Calu3 (cell line): ENCODE measurements around the gene LIMCH1. TPM values are rescaled to one million over a fixed set of nuclear protein-coding genes. Genes with fewer than 3 reads are reported as not detected.
A peak's percentile ranks its signal among the peaks of the same experiment; 100 is the strongest.

ENCODE experiments used
- BruUV-seq: library from RNA; stranded (reverse); fragments of 400-500 nt; replicated peaks from 2 replicates; lab custom pipeline; 2021; lab: Mats Ljungman, UMichigan
- CTCF ChIA-PET: fragments of 300-600 bp; sonication (Branson Sonifier 250); formaldehyde crosslinking; loops from one replicate; lab custom pipeline; 2022; ENCODE audit warnings: antibody characterized with exemption; lab: Charles Lee
- DNase-seq: peaks from one replicate; pipeline ENCODE4 v3.0.0; 2022
- H3K27ac Mint-ChIP-seq: one replicate; pipeline ENCODE4 v1.8.0; 2022; ENCODE audit warnings: mixed read lengths; ENCODE audit not compliant: unreplicated experiment
- H3K27me3 Mint-ChIP-seq: one replicate; pipeline ENCODE4 v1.8.0; 2022; ENCODE audit warnings: mixed read lengths; ENCODE audit not compliant: unreplicated experiment
- H3K36me3 Mint-ChIP-seq: one replicate; pipeline ENCODE4 v1.8.0; 2022; ENCODE audit warnings: mild to moderate bottlenecking, moderate library complexity, mixed read lengths; ENCODE audit not compliant: insufficient read depth, unreplicated experiment
- H3K4me1 Mint-ChIP-seq: one replicate; pipeline ENCODE4 v1.8.0; 2022; ENCODE audit warnings: mild to moderate bottlenecking, low read depth, mixed read lengths; ENCODE audit not compliant: unreplicated experiment
- H3K4me3 Mint-ChIP-seq: one replicate; pipeline ENCODE4 v1.8.0; 2022; ENCODE audit warnings: mild to moderate bottlenecking, low read depth, moderate library complexity, mixed read lengths; ENCODE audit not compliant: unreplicated experiment
- H3K9me3 Mint-ChIP-seq: one replicate; pipeline ENCODE4 v1.8.0; 2022; ENCODE audit warnings: low read depth, mixed read lengths; ENCODE audit not compliant: unreplicated experiment
- intact Hi-C: fragments of 100-400 bp; cut with micrococcal nuclease; formaldehyde crosslinking; loops from one replicate; pipeline ENCODE4 v1.10.0; 2022; ENCODE audit not compliant: unreplicated experiment
- total RNA-seq: library from RNA; stranded (reverse); gene quantifications from 2 replicates; pipeline ENCODE4 v1.2.3, GENCODE V29; 2022
- TF ChIP-seq, protein P1 (sequence below): fragments of 200-600 bp; IDR thresholded peaks from one replicate; pipeline ENCODE4 v1.8.0; 2022; ENCODE audit warnings: antibody characterized with exemption; ENCODE audit not compliant: unreplicated experiment

The LIMCH1 gene
- total RNA-seq, 1 experiment from 2014 or later, result 78.7 TPM

DNA sequence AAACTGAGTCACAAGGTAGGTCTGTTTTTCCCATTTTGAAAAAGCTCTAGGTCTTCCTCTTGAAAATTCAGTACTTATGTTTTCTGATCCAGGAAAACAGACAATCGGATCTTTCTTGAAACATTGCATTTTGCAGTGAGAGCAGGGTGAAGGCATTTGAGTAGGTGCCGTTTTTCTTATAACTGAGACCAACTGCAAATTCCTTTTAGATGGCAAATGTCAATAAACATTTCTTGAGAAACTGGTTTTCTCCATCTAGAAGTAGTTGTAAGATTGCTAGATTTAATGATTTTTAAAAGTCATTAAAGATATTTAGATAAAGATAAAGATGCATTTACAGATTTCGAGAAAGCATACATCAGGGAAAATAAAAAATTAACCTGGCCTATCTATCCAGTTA is 118.1 kb downstream of the LIMCH1 start:
- Mint-ChIP-seq H3K27ac (peak overlapping the region; percentile 68), H3K4me1 (peaks cover 34% of the 10 kb centered on the region), H3K9me3 (no peaks in the 10 kb centered on the region), H3K27me3 (no peaks in the 10 kb centered on the region), H3K36me3 (peaks cover 10% of the 10 kb centered on the region), H3K4me3 (no peak overlapping the region)
- DNase-seq, result no peak
- TF ChIP-seq, protein P1, sequence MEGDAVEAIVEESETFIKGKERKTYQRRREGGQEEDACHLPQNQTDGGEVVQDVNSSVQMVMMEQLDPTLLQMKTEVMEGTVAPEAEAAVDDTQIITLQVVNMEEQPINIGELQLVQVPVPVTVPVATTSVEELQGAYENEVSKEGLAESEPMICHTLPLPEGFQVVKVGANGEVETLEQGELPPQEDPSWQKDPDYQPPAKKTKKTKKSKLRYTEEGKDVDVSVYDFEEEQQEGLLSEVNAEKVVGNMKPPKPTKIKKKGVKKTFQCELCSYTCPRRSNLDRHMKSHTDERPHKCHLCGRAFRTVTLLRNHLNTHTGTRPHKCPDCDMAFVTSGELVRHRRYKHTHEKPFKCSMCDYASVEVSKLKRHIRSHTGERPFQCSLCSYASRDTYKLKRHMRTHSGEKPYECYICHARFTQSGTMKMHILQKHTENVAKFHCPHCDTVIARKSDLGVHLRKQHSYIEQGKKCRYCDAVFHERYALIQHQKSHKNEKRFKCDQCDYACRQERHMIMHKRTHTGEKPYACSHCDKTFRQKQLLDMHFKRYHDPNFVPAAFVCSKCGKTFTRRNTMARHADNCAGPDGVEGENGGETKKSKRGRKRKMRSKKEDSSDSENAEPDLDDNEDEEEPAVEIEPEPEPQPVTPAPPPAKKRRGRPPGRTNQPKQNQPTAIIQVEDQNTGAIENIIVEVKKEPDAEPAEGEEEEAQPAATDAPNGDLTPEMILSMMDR, result no peak
- BruUV-seq, result no TSS peak
- CTCF ChIA-PET, result no interaction called here
- intact Hi-C loops, result loop anchor here (5.0 kb wide), 1 partner anchor 149 kb away; no protein-coding TSS in a partner anchor

DNA sequence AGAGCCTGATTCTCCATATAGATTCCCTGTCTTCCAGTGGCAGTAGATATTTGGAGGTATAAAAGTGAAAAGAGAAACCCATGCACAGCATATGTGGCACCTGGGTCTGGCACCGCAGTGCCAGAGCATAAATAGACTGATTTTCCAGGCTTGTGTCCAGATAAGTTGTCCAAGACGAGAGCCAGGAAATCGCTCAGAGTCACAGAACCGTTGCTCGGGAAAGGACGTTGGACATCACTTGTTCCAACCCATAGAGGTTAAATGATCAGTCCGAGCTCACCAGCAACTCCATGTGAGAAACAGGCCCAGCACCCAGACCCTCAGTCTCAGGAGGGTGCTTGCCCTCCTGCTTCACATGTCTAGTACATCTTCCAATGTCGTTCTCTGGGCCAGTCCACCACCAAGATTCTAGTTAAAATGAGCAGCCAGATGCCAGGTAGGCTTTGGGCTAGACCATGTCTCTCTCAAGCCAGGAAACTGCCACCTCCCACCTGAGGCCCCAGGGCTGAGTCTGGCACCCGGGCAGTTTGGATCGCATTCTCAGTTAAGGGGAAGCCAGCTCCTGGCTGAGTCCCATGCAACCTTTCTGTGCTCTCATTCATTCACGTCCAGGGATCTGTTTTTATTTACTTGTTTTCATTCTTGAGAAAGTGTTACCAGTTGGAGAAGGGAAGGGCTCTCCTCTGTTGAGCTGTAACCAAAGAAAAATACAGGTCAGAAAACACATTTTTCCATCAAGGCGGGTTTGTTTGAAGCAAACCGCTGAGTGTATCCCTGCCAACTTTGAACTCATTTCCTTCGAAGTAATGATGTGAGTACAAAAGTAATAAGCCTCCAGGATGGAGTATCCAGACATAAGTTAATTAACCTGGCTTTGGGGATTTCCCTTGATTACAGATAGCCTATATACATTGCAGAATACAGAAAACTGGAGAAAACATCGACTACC is 118.9 kb downstream of the LIMCH1 start:
- intact Hi-C loops, result loop anchor here (5.0 kb wide), 1 partner anchor 150 kb away; no protein-coding TSS in a partner anchor
- Mint-ChIP-seq H3K9me3 (no peaks in the 10 kb centered on the region), H3K4me1 (peaks cover 34% of the 10 kb centered on the region), H3K4me3 (no peak overlapping the region), H3K27ac (no peak overlapping the region), H3K36me3 (peaks cover 10% of the 10 kb centered on the region), H3K27me3 (no peaks in the 10 kb centered on the region)
- TF ChIP-seq, protein P1, result no peak
- BruUV-seq, result no TSS peak
- CTCF ChIA-PET, result no interaction called here
- DNase-seq, result no peak

DNA sequence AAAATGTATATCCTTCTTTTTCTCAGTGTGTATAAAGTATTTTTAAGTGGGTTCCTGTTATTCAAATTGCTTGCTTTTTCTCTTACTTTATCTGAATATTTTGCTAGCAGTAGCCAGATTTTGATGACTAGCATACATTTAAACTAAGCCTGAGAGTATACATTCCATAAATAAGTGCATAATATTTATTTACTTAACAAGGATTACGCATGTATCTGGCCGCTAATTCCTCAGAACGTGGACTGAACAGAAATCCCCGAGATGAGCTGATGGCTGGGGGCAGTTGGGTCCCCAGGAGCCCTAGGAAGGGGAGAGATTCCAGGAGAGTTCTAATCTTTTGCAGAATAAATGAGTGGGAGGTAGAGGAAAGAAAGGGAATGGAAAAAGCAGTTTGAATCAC is 119.6 kb downstream of the LIMCH1 start:
- no peak overlapping the region for H3K4me3 Mint-ChIP-seq
- intact Hi-C loops, result loop anchor here (5.0 kb wide), 1 partner anchor 150 kb away; no protein-coding TSS in a partner anchor
- H3K9me3 Mint-ChIP-seq, result no peaks in the 10 kb centered on the region
- H3K27me3 Mint-ChIP-seq, result no peaks in the 10 kb centered on the region
- peaks cover 10% of the 10 kb centered on the region for H3K36me3 Mint-ChIP-seq
- TF ChIP-seq, protein P1, result no peak
- CTCF ChIA-PET, result interaction anchor here (1.2 kb wide), 1 partner anchor 296 kb away, joined by 4 read pairs; no protein-coding TSS in a partner anchor
- no peak for DNase-seq
- H3K4me1 Mint-ChIP-seq, result peaks cover 34% of the 10 kb centered on the region
- H3K27ac Mint-ChIP-seq, result no peak overlapping the region
- BruUV-seq, result no TSS peak

- CTCF ChIA-PET, result interaction anchor here (1.2 kb wide), 1 partner anchor 297 kb away, joined by 4 read pairs; no protein-coding TSS in a partner anchor
- no peaks in the 10 kb centered on the region for H3K9me3 Mint-ChIP-seq
- peaks cover 16% of the 10 kb centered on the region for H3K36me3 Mint-ChIP-seq
- no peaks in the 10 kb centered on the region for H3K27me3 Mint-ChIP-seq
- no peak overlapping the region for H3K27ac Mint-ChIP-seq
- intact Hi-C loops, result loop anchor here (5.0 kb wide), 1 partner anchor 151 kb away; no protein-coding TSS in a partner anchor
- H3K4me3 Mint-ChIP-seq, result no peak overlapping the region
- TF ChIP-seq, protein P1, result no peak
- BruUV-seq, result no TSS peak
- DNase-seq, result no peak
- H3K4me1 Mint-ChIP-seq, result peaks cover 34% of the 10 kb centered on the region
These were observed 120.2 kb downstream of the LIMCH1 start for GRCh38 chr4:41658163-41658562.
